ENCODE data around the gene CDK2AP2.
"Not testable (repeated sequence)": the region's sequence is repeated elsewhere in the genome, so short reads cannot be mapped to it uniquely, and the experiment has no call there.

The CDK2AP2 gene

DNA sequence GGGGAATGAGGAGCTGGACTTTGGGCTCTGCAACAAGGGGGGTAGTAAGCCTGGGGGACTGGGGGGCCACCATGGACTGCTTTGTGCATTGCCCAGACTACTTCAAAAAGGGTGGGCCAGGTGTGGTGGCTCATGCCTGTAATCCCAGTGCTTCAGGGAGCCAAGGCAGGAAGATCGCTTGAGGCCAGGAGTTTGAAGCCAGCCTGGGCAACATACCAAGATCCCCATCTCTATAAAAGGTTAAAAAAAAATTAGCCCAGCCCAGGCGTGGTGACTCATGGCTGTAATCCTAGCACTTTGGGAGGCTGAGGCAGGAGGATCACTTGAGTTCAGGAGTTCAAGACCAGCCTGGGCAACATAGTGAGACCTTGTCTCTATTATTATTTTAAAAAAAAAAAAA lies 42.4 kb downstream of the CDK2AP2 start:
- not testable (repeated sequence) for DNase-seq

DNA sequence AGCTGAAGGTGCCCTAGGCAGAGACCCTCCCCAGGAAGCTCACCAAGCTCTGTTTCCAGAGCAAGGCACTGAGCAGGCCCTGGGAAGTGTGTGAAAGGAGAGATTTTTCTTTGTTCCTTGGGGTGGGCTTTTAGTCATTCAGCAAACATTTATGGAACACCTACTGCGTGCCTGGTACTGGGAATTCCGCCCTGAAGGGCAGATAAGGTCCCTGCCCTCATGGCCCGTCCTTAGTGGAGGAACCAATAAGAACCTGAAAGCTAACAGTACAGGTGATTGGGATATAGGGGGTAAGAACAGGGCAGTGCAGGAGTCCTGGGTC lies 42.8 kb downstream of the CDK2AP2 start:
- no peak for DNase-seq

DNA sequence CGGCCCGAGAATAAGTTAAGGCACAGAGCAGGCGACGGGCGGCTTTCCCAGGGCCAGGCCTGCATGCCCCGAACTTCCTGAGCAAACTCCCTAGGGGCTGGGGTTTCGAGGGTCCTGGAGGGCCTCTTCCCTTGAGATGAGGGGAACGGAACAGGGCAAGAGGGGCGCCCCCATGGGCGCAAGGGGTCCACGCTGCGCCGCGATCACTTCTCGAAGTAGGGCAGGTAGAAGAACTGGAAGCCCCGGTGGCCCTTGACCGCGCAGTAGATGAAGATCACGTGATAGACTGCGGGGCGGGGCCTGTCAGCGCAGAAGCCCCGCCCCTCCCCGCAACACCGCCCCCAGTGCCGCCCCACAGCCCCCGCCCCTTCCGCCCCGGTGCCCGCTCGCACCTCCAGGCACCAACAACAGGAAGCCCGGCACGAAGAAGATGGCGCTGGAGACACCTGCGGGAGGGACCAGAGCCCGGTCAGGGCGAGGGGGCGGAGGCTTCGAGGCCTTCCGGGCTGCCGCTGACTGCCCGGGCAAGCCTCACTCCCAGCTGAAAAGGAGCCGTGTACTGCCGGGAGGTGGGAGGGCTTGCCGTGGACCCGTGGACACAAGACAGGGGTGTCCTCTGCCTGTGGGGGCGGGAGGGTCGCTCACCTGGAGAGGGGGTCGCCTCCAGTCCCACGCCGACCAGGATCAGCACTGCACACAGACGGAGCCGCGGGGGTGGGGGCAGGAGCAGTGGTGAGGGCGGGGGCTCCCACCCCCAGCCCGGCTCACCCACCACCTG lies 43.4 kb downstream of the CDK2AP2 start:
- peak; percentile 89 for DNase-seq

DNA sequence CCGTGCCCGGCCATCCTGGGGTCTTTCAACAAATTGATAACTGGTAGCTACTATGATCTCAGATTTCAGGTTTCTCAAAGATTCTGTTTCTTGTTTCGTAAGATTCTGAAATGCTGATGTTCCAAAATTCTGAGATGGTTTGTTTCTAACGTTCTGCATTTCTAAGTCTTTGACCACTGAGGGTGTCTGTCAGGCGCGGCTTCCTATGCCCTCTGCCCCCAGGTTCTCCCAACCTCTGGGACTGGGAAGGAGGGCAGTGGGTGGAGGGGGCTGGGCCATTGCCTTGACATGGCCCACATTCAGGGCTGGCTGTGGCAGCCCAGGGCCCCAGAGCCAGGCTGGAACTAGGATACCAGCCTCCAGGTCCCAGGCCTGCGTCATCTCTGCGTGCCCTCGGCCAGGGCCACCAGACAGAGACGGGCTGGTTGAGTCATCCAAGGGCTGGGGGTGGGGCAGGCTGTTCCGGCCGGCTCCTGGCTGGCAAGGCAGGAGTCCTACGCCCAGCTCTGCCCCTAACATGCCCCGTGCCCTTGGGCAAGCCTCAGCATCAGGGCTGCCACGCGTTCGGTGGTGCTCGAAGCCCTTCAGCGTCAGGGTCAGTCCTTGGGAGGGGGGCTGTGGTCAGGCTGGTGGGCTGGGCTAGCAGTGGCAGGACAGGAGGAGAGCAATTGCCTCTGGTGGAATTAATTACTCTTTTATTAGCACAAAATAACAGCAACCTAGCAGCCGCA lies 44.1 kb downstream of the CDK2AP2 start:
- no peak for DNase-seq

DNA sequence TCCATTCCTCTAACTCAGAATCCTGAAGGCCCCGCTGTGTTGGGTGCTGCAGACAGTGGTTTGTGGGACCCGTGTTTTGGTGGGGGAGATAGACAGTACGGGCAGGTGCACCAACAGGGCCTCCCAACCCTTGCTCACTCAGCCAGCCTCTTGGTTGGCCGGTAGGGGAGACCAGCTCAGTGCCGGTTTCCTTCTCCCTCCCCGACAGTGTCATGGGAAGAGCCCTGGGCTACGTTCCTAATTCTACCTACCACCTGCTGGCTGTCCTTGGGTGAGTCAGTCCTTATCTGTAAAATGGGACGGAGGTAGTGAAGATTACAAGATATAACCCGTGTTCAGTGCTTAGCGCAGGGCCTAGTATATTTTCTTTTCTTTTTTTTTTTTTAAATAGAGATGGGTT lies 44.8 kb downstream of the CDK2AP2 start:
- no peak for DNase-seq

DNA sequence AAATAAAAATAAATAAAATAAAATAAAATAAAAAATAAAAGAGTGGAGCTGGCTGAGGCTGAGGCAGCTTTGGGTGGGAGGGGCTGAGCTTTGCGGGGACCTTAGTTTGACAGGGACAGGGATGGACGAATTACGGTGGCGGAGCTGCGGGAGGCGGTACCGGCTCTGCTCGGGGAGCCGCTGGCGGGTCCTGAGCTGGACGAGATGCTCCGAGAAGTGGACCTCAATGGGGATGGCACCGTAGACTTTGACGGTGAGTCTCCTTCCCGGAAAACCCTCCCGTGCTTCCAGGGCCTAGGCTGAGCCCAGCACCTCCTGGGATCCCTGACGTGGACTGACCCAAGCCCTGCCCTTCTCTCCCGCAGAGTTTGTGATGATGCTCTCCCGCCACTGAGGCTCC lies 49.7 kb downstream of the CDK2AP2 start:
- no peak for DNase-seq

DNA sequence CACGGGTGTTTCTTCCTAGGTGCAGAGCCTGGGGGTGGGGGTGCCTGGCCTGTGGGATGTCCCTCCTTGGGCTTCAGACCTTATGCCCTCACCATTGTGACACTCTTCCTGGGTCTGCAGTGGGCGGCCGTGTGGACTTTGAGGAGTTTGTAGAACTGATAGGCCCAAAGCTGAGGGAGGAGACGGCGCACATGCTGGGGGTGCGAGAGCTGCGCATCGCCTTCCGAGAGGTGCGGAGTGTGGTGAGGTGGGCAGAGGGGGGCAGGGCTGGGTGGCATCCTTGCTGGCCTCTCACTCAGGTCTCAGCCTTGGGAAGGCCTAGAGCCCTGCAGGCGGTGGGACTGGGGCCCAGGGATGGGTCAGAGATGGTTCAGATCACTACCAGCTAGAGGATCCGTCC lies 50.5 kb downstream of the CDK2AP2 start:
- DNase-seq: no peak

All from stimulated activated CD4-positive, alpha-beta T cell treated with anti-CD3 and anti-CD28 coated beads, Interleukin-4, amount 100 ng/mL, for 1 hour (primary cell).